ENCODE data around the gene CSGALNACT2.

Gene CSGALNACT2

DNA sequence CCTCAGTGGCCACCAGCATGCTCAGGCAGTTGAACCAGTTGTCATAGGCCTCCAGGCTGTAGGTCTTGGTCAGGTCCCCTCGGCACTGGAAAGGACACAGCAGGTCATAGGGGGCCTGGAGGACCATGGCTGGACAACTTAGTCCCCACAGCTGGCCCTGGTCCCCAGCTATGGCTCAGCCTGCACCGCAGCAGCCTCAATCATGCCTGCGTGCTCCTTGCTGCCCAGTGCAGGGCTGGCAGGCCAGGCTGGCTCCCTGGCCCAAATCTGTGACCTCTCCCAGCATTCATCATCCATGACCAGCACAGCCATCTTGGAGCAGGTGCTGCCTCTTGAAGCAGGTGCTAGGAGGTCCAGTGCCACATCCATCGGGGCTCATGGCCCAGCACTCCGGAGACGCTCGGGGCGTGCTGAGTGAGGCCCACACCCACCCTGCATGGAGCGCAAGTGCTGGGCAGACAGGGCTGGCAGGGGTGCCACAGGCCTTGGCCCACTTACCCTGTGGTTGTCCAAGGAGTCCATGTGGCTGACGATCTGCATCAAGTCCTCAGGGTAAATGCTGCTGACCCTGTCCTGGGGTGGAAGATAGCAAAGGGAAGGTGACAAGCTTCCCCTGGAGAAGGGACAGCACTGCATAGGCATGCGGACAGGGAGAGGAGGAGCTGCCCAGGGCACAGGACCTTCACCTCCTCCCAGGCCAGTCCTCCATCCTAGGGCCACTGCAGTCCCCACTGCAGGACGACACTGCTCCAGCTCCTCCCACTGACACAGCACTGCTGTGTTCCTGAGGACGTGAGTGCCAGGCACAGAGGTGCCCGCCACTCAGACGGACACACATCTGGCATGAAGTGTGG, 61.7 kb downstream of the CSGALNACT2 start:
- in situ Hi-C loops (cut with MboI; ENCODE audit: low sequenced_read_pairs), result no loop called here

DNA sequence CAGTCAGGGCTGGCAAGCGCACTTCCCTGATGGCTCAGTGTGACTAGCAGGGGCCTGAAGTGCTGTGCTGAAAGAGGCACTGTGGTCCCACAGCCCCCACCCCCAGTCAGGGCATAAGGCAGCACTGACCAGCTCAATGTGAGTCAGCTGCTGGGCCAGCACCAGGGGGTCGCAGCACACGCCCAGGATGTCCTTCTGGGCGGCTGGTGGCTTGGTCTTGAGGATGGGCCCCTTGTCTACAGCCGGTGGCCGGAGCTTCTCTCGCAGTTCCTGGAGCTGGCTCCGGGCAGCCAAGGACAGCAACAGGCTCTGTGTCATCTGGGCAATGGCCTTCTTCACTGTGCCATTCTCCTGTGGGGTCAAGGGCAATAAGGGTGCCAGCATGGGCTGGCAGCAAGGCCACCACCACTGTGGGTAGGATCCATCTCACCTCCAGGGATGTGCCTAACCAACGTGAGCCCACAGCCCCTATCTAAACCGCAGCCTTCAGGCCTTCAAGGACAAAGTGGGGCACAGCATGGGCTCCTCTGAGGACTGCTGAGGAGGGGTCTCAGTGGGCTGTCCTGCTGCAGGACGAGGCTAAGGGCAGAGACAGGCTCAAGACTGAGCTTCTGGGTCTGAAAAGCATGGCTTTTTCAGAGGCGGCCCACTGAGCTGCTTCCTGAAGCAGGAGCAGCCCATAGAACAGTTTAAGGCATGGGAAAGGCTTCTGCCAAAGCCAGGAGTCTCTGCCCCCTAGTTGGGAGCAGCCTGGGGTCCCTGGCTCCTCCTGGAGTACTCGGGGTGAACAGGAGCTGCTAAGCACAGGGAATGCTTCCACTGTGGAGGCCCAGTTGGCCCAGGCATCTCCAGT, 62.5 kb downstream of the CSGALNACT2 start:
- in situ Hi-C loops (cut with MboI; ENCODE audit: low sequenced_read_pairs), result no loop called here

DNA sequence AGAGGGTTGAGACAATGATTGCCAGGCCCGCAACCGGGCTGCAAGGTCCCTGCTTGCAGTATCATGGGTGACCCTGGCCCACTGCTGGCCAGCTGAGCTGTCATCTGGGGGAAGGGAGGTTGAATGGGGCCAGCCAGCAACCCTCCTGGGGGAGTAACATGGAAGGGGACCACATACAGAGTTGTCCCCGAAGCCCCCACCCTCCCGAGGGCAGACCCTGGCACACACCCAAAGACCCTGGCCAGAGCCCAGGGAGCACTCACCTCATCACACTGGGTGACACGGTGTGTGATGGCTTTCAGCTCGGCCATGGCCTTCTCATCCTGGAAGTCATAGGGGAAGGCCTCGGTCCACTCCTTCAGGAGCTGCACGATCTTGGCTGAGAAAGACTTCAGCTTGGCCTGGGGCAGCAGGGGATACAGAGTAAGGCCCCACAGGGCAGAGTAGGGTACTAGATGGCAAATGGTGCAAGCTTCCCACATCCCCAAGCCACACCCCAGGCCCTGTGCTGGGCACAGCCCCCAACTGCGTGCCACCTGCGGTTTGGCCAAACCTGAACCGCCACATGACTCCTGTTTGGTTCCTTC, 63.4 kb downstream of the CSGALNACT2 start:
- in situ Hi-C loops (cut with MboI; ENCODE audit: low sequenced_read_pairs), result no loop called here

DNA sequence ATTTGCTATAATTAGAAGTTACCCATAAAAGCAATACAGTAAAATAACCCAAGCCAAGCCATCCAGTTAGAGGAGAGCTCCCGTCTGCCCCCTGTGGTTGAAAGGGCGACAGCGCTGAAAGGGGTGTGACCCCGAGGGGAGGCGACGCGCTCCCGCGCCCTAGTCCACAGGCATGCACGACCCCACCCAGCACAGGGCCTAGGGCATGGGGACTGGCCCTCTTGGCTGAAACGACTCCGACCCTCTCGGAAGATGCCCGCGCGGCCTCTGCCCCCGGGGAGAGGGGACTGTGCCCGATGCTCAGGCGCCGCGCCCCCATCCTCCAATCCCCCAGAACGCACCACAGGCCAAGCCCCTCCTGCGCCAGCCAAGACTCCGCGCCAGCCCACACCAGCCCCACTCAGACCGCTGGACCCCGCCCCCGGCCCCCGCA, 64.0 kb downstream of the CSGALNACT2 start:
- in situ Hi-C loops (cut with MboI; ENCODE audit: low sequenced_read_pairs), result no loop called here

DNA sequence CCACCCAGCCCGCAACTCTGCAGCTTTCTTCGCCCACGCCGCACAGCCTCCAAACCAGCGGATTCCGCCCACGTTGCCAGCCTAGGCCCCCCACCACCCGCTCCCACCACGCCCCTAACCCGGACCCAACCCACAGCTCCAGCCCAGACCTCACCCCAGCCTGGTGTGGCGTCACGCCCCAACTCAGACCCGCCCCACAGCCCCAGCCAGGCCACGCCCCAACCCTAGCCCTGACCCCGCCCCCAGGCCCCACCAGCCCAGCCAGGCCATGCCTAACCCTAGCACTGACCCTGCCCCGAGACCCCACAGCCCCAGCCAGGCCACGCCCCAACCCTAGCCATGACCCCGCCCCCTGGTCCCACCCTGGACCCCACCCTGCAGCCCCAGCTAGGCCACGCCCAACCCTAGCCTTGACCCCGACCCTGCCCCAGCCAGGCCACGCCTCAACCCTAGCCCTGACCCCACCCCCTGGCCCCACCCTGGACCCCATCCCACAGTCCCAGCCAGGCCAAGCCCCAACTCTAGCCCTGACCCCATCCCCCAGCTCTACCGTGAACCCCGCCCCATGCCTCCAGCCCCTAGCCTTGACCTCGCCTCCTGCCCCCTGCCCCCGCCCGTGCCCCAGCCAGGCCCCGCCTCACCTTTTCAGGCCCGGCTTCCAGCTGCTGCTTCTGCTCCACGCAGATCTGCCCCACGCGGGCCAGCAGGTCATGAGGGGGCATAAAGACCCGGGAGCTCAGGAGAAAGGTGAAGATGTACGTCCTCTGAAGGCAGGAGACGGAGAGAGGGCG, 64.6 kb downstream of the CSGALNACT2 start:
- in situ Hi-C loops (cut with MboI; ENCODE audit: low sequenced_read_pairs), result no loop called here

DNA sequence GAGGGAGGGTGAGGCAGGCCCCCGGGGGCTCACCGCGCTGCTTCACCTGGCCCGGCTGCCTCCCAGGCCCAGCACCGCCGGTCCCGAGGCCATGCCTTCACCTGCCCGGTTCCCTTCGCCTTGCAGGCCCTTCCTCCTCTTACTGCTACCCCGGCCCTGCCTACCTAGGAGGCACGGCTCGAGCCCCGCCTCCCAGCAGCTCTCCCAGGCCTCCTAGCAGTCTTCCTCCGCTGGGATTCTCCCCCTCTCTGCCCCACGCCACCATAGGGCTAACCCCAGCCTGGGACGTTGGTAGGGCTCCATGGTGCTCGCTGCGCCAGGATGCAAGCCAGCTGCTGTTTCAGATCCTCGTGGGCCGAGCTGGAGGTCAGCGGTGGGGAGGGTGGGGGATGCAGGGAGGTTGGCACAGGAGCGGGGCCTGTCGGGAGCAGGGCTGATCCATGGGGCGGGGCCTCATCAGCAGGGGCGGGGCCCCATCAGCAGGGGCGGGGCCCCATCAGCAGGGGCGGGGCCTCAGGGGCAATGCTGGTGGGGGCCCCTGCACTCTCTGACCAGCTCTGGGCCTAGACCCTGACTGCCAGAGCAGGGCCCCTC, 65.3 kb downstream of the CSGALNACT2 start:
- in situ Hi-C loops (cut with MboI; ENCODE audit: low sequenced_read_pairs), result no loop called here

DNA sequence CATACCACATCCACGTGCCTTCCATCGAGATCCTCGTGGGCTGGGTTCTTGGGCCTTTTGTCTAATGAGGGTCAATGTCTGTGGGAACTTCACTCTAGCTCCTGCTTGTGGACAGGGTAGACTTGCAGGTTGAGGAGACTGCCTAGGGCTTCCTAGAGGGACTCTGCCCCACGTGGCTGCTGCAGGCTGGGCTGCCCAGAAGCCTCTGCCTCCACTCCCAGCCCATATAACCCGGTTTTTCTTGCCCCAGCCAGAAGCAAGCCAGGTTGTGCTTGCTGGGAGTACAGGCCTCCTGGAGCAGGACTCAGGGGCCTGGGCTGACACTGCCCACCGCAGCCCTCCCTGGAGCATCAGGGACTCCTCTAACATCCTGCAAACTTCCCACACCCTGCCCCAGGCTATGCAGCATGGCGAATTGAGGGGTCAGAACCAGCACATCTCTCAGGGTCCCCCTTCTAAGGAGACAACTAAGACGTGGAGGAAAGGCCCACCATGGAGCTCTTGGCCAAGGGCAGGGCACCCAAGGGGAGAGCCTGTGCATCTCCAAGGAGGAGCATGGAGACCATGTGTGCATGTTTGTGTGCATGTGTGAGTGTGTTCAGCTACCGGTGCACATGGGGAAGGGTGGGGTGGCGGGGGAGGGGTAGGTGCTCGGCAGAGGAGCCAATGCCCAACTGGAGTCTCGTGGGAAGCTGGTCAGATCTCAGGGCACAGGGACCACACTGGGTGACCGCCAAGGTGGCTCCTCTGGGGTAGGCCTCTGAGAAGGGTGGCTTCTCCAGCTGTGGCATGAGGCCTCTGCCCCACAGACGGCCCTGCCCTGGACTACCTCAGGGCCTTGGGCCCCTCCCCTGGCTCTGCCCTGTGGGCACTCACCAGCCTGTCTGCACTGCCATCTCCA, 66.0 kb downstream of the CSGALNACT2 start:
- in situ Hi-C loops (cut with MboI; ENCODE audit: low sequenced_read_pairs), result no loop called here

DNA sequence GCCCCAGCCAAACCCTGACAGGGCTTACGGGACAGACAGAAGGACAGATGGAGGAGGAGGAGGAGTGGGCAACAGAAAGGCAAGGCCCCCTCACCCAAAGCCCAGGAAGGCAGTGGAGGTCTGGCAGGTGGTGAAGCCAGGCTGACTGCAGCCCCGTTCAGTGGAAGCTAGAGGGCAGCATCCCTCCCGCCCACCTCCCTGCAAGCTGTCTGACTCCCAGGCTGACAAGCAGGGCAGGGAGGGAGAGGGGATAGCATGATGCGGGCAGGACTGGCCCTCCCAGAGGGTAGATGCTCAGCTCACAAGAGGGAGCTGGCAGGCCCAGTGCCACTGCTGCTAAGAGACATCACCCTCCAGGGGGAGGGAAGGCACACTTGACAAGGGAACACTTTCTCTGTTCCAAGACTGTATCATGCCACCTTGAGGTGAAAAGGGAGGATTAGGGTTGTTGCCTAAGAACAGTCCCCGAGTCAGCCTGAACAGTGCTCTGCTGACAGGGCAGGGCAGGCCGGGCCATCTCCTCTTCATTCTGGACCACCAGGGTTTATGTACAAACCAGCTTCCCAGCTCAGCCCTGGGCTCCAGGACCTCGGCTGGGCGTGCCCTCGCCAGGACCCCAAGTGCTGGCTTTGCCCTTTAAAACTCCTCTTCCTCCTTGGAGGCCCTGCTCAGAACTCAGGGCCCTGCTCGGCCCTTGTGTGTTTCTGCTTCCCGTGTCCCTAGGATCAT, 66.9 kb downstream of the CSGALNACT2 start:
- in situ Hi-C loops (cut with MboI; ENCODE audit: low sequenced_read_pairs), result no loop called here

DNA sequence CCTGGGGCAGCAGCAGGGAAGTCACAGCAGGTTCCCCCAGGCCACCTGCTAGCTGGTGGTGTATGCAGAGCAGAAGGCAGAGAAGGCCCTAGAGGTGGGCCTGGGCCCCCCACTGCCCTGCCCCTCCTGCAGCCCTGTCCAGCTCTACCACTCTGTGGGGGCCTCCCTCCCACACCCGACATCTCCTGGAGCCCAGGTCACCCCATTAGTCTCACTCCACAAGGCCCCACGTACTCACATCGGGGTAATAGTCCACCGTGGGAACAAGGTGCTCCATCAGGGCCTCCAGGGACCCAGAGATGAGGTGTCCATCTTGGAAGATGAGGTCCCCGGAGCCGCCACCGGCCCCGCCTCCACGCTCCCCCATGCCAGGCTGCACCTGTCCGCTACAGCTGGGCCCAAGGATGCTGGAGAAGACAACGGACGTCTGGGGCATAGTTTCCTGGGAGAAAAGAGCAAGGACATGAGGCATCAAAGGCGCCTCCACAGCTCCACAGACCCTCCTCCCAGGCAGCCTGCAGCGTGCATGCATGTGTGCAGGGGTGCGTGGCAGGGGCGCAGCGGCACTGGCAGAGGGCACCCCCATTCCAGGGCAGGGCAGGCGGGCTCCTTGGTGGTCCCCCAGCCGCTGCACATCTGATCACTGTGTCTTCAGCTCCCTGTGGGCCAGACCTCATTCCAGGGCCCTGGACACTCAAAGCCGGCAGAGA, 67.6 kb downstream of the CSGALNACT2 start:
- in situ Hi-C loops (cut with MboI; ENCODE audit: low sequenced_read_pairs), result no loop called here

DNA sequence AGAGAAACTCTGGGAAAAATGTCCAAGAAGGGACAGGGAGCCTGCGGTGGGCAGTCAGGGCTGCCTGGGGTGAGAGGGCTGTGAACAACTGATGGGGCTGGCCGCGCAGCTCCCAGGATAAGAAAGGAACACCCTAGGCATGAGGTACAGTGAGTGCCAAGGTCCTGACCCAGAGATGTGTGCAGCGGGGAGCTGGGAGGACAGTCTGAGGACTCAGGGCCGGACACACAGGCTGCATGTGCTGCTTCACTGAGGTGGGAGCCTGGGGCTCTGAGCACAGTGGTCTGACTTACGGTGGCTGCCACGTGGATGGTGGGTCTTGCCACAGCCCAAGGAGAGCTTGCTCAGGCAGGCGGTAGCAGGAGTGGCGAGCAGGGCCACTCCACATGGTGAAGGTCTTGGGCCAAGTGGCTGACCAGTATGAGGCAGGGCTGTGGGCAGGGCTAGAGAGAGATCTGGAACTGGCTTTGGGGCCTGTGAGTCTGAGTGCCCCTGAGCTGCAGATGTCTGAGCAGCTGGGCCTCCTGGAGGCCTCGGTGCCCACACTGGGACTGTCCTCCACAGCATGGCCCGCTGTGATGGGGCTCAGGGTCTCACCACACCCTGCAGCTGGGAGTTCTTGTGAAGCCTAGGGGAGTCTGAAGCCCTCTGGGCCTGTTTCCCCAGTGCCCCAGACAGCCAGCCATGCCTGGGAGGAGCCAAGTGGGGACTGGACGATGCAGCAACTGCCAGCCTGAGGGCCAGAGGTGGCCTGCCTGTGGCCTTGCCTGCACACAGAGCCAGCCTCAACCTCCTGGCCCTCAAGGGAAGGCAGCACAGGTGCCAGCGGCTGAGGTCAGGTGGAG, 68.4 kb downstream of the CSGALNACT2 start:
- in situ Hi-C loops (cut with MboI; ENCODE audit: low sequenced_read_pairs), result no loop called here

DNA sequence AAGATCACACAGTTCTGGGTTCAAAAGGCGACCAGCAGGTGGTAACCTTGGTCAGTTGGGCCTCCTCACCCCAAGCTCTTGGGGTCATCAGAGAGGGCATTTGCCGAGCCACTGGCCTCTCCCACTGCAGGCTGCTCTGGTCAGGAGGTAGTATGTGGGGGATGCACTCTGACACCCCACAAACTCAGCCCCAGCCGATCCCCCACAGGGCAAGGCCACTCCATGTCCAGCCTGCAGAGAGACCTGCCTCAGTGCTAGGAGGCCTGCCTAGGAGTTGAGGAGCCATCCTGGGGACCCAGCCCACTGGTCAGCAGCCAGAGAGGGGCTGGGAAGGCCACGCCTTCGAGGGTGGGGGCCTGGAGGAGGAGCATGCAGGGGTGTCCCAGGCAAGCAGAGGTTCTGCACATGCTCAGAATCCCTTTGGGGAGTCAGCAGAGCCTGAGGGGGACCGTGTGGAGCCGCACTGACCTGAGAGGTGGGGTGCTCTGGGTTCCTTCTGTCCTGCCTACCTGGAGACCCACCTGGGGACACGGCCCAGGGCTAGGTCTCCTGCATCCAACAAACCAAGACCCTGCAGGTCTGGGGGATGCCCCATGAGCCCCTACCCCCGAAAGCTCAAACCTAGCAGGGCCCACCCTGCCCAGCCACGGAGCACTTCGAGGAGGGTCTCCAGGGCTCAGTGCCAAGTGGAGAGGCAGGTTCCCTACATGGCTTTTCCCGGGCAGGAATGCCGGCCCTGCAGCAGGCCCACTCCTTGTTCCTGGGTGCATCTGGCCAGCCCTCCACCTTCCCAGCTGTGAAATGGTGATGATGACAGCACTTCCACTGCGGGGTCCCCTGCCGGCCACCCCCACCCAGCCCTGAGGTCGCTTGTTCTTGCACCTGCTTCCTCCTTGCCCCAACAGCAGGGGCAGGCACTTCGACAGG, 70.2 kb downstream of the CSGALNACT2 start:
- in situ Hi-C loops (cut with MboI; ENCODE audit: low sequenced_read_pairs), result no loop called here

DNA sequence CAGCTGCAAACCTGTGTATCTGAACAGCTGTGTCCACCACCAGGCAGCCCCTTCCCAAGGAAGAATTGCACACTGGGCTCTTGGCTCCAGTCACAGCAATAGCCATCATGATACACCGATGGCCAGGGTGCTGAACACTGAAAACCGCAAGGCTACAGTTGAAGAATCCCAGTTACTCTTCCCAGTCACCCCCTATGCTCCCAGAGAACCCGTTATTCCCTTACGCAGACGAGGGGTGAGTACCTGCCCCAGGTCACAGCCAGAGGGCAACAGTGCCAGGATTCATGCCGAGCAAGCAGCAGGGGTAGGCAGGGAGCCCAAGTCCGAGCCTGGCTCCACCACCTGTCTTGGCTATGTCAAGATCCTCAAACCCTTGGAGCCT, 70.8 kb downstream of the CSGALNACT2 start:
- in situ Hi-C loops (cut with MboI; ENCODE audit: low sequenced_read_pairs), result no loop called here

DNA sequence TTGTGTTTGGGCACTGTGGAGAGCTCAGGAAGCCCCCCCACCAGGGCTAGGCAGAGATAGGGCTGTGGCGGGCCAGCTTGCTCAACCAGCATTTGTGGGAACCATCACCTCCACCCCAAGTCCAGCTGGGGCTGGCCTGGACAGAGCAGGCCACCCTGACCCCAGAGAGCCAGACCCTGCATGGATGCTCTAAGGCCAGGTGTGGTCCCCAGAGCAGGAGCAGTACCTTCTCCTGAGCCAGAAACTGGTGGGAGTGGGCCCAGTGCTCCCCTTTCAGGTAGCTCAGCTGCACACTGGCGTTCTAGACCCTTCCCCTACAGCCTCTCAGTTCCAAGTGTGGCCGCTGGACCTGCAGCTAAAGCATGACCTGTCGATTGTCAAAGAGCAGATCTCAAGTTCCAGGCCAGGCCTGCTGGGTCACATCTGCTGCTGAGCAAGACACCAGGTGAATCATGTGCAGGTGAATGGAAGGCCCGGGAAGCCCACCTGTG, 71.5 kb downstream of the CSGALNACT2 start:
- in situ Hi-C loops (cut with MboI; ENCODE audit: low sequenced_read_pairs), result no loop called here

DNA sequence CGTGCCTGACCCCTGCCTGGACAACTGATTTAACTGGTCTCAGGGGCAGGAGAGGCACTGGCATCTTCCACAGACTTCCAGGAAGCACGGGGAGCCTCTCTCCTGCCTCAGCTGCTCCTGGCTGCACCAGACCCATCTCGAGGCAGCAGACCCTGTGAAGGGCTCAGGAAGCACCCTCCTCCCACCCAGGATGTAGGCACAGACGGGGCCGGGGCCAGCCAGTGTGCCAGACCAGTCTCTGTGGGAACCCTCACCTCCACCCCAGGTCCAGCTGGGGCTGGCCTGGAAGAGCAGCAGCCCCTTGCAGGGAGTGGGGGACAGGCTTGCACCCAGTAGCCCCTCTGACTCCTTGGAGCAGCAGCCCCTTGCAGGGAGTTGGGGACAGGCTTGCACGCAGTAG, 72.3 kb downstream of the CSGALNACT2 start:
- in situ Hi-C loops (cut with MboI; ENCODE audit: low sequenced_read_pairs), result no loop called here

DNA sequence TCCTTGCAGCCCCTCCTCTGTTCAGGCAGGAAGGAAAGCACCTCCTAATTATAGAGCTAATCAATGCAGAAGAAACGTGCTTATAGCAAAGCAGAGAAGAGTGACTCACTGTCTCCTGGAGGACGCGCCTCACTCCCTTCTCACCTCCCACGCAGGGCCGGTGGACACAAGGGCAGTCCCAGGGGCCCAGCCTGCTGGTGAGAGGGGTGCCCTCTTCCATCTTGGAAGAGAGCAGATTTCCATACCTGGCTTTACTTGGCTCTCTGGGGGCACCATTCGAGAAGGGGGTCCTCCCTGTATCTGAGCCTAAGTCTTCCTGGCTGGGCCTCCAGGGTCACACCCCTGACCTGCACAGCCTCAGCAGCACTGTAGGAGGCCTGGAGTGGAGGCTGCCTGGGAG, 72.8 kb downstream of the CSGALNACT2 start:
- in situ Hi-C loops (cut with MboI; ENCODE audit: low sequenced_read_pairs), result no loop called here

DNA sequence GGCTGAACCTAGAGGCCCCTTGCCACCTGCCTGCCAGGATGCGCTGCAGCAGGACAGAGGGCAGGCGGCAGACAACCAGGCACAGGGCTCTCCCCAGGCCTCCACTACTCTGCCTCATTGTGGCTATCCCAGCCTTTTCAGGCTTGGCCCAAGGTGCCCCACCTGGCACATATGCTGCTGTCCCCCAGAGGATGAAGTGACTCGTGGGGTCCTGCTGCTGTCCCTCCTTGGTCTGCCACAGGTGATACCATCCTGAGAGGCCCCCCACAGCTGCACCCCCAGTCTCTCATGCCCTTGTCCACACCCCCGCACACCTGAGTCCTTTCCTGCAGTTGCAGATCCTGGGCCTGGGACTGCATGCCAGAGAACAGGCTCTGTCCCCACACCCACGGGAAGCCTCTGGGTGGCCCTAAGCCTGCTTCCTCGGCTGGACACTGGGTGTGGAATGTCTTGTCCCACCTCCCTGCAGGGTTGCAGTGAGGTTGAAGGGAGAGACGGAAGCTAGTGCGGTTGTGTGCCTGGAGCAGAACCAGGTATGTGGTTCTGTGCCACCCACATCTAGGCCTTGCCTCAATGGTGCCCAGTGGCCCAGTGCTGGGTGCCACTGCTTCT, 73.3 kb downstream of the CSGALNACT2 start:
- in situ Hi-C loops (cut with MboI; ENCODE audit: low sequenced_read_pairs), result no loop called here
